Osteocyte (in vitro differentiated cells): ENCODE measurements around the gene LEKR1. TPM values are rescaled to one million over a fixed set of nuclear protein-coding genes. Genes with fewer than 3 reads are reported as not detected.
A peak's percentile ranks its signal among the peaks of the same experiment; 100 is the strongest.

Experiments
- DNase-seq: peaks from one replicate; pipeline ENCODE4 v3.0.0; 2021; ENCODE audit warnings: mixed read lengths; ENCODE audit not compliant: unreplicated experiment; ENCODE audit errors: extremely low spot score
- H3K27ac Mint-ChIP-seq: one replicate; pipeline ENCODE4 v1.8.0; 2021; ENCODE audit warnings: mild to moderate bottlenecking, mixed read lengths; ENCODE audit not compliant: unreplicated experiment
- H3K27me3 Mint-ChIP-seq: one replicate; pipeline ENCODE4 v1.8.0; 2021; ENCODE audit warnings: mixed read lengths; ENCODE audit not compliant: unreplicated experiment
- H3K36me3 Mint-ChIP-seq: one replicate; pipeline ENCODE4 v1.8.0; 2021; ENCODE audit warnings: mixed read lengths; ENCODE audit not compliant: unreplicated experiment
- H3K4me1 Mint-ChIP-seq: one replicate; pipeline ENCODE4 v1.8.0; 2021; ENCODE audit warnings: mixed read lengths; ENCODE audit not compliant: unreplicated experiment
- H3K4me3 Mint-ChIP-seq: one replicate; pipeline ENCODE4 v1.8.0; 2021; ENCODE audit warnings: mild to moderate bottlenecking, moderate library complexity, mixed read lengths; ENCODE audit not compliant: unreplicated experiment
- H3K9me3 Mint-ChIP-seq: one replicate; pipeline ENCODE4 v1.8.0; 2021; ENCODE audit warnings: mixed read lengths; ENCODE audit not compliant: unreplicated experiment
- CTCF ChIP-seq: fragments of 200-600 bp; sonication (generic); IDR thresholded peaks from 2 replicates; pipeline ENCODE4 v1.5.0; 2021; ENCODE audit warnings: antibody characterized with exemption, mild to moderate bottlenecking, moderate library complexity
- total RNA-seq: library from RNA; stranded (reverse); gene quantifications from 2 replicates; pipeline ENCODE4 v1.2.1, GENCODE V29; 2021

The LEKR1 gene
- total RNA-seq, 1 donor from 2014 or later: 1.0 TPM

- peaks cover 14% of the 10 kb centered on the region for H3K4me1 Mint-ChIP-seq
- H3K9me3 Mint-ChIP-seq: no peaks in the 10 kb centered on the region
- no peak overlapping the region for H3K4me3 Mint-ChIP-seq
- no peak for TF ChIP-seq CTCF
- no peaks in the 10 kb centered on the region for H3K36me3 Mint-ChIP-seq
- H3K27me3 Mint-ChIP-seq: no peaks in the 10 kb centered on the region
- no peak for DNase-seq
- H3K27ac Mint-ChIP-seq: no peak overlapping the region
Measured at GRCh38 chr3:156838035-156838434, 11.9 kb downstream of the LEKR1 start.

GRCh38 chr3:156840826-156841689 is 14.9 kb downstream of the LEKR1 start:
- no peak for TF ChIP-seq CTCF

GRCh38 chr3:156843071-156843808 is 17.1 kb downstream of the LEKR1 start:
- Mint-ChIP-seq H3K4me1 (peaks cover 22% of the 10 kb centered on the region), H3K27me3 (no peaks in the 10 kb centered on the region), H3K36me3 (no peaks in the 10 kb centered on the region), H3K9me3 (no peaks in the 10 kb centered on the region), H3K4me3 (peak overlapping the region; percentile 43), H3K27ac (peak overlapping the region; percentile 93)
- no peak for DNase-seq
- no peak for TF ChIP-seq CTCF

More at GRCh38 chr3:156840826-156841689, 14.9 kb downstream of the LEKR1 start:
- H3K27ac Mint-ChIP-seq: no peak overlapping the region
- no peaks in the 10 kb centered on the region for H3K9me3 Mint-ChIP-seq
- no peak overlapping the region for H3K4me3 Mint-ChIP-seq
- H3K27me3 Mint-ChIP-seq: no peaks in the 10 kb centered on the region
- DNase-seq: no peak
- H3K36me3 Mint-ChIP-seq: no peaks in the 10 kb centered on the region
- peaks cover 25% of the 10 kb centered on the region for H3K4me1 Mint-ChIP-seq

GRCh38 chr3:156847752-156848448 is 21.7 kb downstream of the LEKR1 start:
- Mint-ChIP-seq H3K36me3 (no peaks in the 10 kb centered on the region), H3K4me3 (no peak overlapping the region), H3K27ac (no peak overlapping the region), H3K27me3 (no peaks in the 10 kb centered on the region), H3K9me3 (no peaks in the 10 kb centered on the region), H3K4me1 (peaks cover 21% of the 10 kb centered on the region)
- no peak for TF ChIP-seq CTCF
- DNase-seq: no peak
